ENCODE results near the gene EPOP. TPM values are rescaled to one million over a fixed set of nuclear protein-coding genes. Genes with fewer than 3 reads are reported as not detected.
"Not testable (repeated sequence)": the region's sequence is repeated elsewhere in the genome, so short reads cannot be mapped to it uniquely, and the experiment has no call there.

The EPOP gene
- polyA plus RNA-seq, 4 donors = 1.3 to 1.7 (median 1.5) TPM

DNA sequence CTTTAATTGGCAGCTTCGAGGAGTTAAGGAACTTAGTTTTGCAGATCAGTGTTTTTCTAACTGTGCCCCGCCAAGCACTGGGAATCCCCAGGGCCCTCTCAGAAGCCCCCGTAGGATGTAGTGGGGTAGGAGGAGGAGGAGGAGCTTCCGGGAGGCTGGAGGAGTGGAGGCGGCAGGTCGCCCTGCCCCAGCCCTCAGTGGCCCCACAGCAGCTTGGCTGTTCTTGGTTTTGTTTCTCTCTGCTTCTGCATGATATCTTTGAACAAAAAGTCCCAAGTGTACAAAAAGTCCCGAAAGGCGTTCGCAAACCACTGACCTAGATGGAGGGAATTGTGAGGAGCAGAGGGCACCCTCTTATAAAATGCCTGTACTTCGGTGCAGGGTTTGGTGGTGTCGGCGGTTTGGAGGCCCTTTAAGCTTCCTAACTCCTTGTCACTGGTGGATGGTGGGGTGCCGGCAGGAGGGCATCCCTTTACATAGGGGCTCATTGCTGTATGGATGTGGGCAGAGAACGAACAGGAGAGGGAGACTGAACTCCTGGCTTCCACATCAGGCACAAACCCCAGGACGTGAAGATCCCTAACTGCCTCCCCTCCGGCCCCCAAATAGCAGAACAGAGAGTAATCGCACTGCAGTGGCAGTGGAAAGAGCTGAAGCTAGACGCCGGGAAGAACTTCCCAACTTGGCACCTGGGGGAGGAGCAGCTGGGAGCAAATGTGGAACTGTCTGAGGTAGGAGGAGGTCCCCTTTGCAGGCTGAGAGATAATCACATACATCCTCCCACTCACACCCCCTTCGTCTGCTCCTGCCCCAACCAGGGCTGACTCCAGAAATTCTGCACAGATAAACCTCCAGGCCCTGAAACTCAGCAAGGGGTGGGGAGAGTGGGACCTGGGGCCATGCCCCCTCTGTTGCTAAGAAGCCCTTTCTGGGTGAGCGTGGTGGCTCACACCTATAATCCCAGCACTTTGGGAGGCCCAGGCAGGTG is 20.1 kb downstream of the EPOP start:
- no peak for DNase-seq (ENCODE audit: low read depth in 4 of 4, low spot score in 2 of 4)

DNA sequence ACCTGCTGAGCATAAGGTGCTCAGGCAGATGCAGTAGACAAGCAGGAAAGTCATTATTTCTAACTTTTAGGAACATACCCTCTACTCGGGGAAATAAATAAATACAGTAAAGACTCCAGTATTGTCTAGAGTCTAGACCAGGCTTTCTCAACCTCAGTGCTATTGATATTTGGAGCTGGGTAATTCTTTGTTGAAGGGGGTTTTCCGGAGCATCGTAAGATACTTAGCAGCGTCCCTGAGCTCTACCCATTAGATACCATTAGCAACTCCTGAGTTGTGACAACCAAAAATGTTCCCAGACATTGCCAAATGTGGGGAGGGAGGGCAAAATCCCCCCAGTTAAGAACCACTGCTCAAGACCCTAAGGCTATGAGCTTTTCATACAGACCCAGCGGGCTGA is 21.1 kb downstream of the EPOP start:
- no peak for DNase-seq (ENCODE audit: low read depth in 4 of 4, low spot score in 2 of 4)

DNA sequence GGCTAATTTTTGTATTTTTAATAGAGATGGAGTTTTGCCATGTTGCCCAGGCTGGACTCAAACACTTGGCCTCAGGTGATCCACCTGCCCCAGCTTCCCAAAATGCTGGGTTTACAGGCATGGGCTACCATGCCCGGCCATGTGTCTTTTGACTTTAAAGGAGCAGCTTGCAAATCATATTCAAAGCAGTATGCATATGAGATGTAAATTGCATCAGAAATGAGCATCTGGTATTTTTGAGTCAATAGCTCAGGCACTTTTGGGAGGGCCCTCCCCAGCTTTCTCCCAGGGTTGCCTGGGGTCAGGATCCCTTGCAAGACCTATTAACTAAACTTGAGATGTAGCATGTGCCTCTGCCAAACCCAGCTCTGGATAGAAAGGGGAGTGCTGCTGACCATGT is 21.5 kb downstream of the EPOP start:
- DNase-seq (ENCODE audit: low read depth in 4 of 4, low spot score in 2 of 4) = no peak

DNA sequence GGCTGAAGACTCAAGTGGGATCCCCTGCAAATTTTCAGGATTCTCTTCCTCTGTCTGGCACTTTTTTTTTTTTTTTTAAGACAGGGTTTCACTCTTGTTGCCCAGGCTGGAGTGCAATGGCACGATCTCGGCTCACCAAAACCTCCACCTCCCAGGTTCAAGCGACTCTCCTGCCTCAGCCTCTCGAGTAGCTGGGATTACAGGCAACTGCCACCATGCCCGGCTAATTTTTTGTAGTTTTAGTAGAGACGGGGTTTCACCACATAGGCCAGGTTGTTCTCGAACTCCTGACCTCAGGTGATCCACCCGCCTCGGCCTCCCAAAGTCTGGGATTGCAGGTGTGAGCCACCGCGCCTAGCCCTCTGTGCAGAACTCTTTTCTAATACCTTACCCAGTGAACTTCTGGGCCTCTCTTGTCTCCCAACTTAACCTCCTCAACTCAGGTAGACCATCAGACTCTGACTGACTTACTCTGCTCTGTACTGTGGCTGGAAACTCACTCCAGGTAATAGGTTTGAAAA is 24.0 kb downstream of the EPOP start:
- not testable (repeated sequence) for DNase-seq (ENCODE audit: low read depth in 4 of 4, low spot score in 2 of 4)

DNA sequence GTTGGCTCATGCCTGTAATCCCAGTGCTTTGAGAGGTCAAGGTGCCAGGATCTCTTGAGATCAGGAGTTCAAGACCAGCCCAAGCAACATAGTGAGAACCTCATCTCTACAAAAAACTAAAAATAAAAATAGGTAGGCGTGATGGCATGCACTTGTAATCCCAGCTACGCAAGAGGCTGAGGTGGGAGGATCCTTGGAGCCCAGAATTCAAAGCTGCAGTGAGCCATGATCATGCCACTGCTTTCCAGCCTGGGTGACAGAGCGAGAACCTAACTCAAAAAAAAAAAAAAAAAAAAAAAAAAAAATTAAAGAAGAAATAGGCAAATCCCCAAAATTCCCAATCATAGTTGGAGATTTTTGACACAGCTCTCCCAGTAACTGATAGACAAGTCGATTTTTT is 36.8 kb downstream of the EPOP start:
- no peak for DNase-seq (ENCODE audit: low read depth in 4 of 4, low spot score in 2 of 4)

DNA sequence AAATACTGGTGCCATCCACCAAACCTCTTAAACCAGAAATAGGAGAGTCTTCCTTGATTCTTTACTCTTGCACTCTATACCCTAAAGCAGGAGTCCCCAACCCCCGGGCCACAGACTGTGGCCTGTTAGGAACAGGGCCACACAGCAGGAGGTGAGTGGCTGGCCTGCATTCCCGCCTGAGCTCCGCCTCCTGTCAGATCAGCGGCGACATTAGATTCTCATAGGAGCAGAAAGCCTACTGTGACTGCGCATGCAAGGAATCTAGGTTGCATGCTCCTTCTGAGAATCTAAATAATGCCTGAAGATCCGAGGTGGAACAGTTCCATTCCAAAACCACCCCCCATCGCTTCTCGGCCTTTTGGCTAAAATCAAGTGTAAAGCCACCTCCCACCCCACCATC is 38.7 kb downstream of the EPOP start:
- DNase-seq (ENCODE audit: low read depth in 4 of 4, low spot score in 2 of 4) = no peak

DNA sequence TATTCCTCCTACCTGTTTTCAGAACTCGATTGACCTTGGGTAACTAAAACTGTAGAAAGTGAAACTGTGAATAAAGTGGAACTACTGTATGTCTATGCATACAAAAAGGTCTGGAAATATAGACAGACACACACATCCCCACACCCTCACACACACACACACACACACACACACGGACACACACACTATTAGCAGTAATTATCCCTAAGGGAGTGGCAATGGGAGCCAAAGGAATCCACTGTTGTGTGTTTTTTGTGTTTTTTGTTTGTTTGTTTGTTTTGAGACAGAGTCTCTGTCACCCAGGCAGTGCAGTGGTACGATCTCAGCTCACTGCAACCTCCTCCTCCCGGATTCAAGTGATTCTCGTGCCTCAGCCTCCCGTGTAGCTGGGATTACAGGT is 42.4 kb downstream of the EPOP start:
- no peak for DNase-seq (ENCODE audit: low read depth in 4 of 4, low spot score in 2 of 4)

DNA sequence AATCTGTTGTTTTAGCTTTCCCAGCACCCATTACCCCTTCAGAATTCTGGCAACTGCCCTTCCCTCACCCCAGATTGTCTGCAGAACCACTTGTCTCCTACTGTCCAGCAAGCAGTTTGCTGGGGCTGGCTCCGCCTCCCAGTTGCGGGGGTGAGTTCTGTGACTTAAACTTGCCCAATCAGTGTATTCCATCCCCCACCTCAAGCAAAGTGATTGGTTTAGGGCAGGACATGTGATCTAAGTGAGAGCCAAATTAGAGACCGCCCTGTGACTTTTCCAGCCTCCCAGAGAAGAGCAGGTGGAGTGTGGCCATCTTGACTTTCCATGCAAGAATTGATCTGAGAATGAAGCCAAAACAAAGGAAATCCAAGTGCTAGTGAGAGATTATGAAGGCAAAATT is 46.3 kb downstream of the EPOP start:
- DNase-seq (ENCODE audit: low read depth in 4 of 4, low spot score in 2 of 4) = no peak

DNA sequence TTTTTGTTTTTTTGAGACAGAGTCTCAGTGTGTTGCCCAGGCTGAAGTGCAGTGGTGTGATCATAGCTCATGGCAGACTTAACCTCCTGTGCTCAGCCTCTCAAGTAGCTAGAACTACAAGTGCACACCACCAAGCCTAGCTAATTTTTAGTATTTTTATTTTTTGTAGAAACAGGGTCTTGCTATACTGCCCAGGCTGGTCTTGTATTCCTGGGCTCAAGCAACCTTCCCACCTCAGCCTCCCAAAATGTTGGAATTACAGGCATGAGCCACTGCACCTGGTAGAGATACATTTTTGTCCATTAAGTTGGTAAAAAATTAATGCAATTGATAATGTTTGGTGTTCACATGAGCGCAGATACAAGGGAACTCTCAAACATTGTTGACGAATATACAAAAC is 46.8 kb downstream of the EPOP start:
- no peak for DNase-seq (ENCODE audit: low read depth in 4 of 4, low spot score in 2 of 4)

DNA sequence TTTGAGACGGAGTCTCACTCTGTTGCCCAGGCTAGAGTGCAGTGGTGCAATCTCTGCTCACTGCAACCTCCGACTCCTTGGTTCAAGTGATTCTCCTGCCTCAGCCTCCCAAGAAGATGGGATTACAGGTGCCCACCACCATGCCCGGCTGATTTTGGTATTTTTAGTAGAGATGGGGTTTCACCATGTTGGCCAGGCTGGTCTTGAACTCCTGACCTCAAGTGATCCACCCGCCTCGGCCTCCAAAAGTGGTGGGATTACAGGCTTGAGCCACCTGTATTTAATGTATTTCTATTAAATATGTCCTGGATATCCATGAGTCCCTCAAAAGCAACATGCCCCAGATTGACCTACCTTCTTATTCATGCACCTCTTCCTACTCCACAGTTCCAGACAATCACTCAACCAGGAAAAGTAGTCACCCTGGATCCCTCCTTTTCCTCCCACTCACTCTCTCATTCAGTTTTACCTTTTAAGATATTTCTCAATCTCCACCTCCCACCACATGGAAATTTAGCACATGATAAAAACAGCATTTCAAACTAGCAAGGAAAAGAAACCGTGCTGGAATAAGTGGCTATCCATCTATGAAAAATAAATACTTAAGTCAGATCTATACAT is 48.0 kb downstream of the EPOP start:
- not testable (repeated sequence) for DNase-seq (ENCODE audit: low read depth in 4 of 4, low spot score in 2 of 4)

DNA sequence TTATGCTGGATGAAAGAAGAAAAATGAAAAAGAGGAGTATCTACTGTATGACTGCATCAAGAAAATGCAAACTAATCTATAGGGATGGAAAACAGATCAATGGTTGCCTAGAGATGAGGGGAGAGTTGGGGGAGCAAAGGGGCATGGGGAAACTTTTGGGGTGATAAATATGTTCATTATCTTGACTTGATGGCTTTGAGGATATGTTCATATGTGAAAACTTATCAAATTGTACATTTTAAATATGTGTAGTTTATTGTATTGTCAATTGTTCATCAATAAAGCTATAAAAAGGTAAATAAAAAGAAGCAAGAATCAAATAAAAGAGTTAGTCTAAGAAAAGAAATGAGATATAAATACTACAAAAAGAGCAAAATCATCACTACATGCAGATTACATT is 49.3 kb downstream of the EPOP start:
- DNase-seq (ENCODE audit: low read depth in 4 of 4, low spot score in 2 of 4) = no peak

DNA sequence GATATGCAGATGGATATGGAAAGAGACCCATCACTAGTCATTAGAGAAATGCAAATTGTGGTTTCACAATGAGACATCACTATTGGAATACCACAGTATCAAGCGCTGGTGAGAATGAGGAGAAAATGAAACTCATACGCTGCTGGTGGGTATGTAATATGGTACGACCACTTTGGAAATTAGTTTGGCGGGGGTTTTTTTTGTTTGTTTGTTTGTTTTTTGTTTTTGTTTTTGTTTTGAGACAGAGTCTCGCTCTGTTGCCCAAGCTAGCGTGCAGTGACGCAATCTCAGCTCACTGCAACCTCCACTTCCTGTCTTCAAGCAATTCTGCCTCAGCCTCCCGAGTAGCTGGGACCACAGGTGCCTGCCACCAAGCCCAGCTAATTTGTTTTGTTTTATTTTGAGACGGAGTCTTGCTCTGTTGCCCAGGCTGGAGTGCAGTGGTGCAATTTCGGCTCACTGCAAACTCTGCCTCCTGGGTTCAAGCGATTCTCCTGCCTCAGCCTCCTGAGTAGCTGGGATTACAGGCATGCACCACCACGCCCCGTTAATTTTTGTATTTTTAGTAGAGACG is 49.9 kb downstream of the EPOP start:
- DNase-seq (ENCODE audit: low read depth in 4 of 4, low spot score in 2 of 4) = not testable (repeated sequence)

Other genes starting within 250 kb of the EPOP start
- gene ARHGAP23, start 246.5 kb downstream of the EPOP start, polyA plus RNA-seq (ENCODE audit: insufficient read length in 4 of 4) = 10 to 100 TPM; 54.4 to 70.4 (median 63.1) TPM
- 1 to 10 TPM; 2.5 to 7.6 (median 4.7) TPM for gene SRCIN1, start 69.0 kb downstream of the EPOP start, polyA plus RNA-seq (ENCODE audit: insufficient read length in 4 of 4)
- 100 to 1,000 TPM in 2 of 4 donors, 10 to 100 TPM in 2; 57.8 to 152 (median 104) TPM for gene MLLT6, start 30.3 kb upstream of the EPOP start, polyA plus RNA-seq (ENCODE audit: insufficient read length in 4 of 4)
- 10 to 100 TPM; 10.3 to 17.2 (median 13.3) TPM for gene CISD3, start 55.4 kb upstream of the EPOP start, polyA plus RNA-seq (ENCODE audit: insufficient read length in 4 of 4)
- gene PCGF2, start 73.4 kb upstream of the EPOP start, polyA plus RNA-seq (ENCODE audit: insufficient read length in 4 of 4) = 100 to 1,000 TPM in 1 of 4 donors, 10 to 100 TPM in 3; 59.6 to 102 (median 86.8) TPM
- 100 to 1,000 TPM; 104 to 137 (median 125) TPM for gene PSMB3, start 77.8 kb upstream of the EPOP start, polyA plus RNA-seq (ENCODE audit: insufficient read length in 4 of 4)
- 10 to 100 TPM; 72.3 to 87.0 (median 76.9) TPM for gene PIP4K2B, start 124.6 kb upstream of the EPOP start, polyA plus RNA-seq (ENCODE audit: insufficient read length in 4 of 4)
- gene CWC25, start 150.4 kb upstream of the EPOP start, polyA plus RNA-seq (ENCODE audit: insufficient read length in 4 of 4) = 10 to 100 TPM; 21.8 to 31.1 (median 29.1) TPM
- 1,000 to 10,000 TPM; 2,198 to 3,027 (median 2,568) TPM for gene RPL23, start 178.8 kb upstream of the EPOP start, polyA plus RNA-seq (ENCODE audit: insufficient read length in 4 of 4)
- gene LASP1, start 195.1 kb upstream of the EPOP start, polyA plus RNA-seq (ENCODE audit: insufficient read length in 4 of 4) = 100 to 1,000 TPM; 140 to 161 (median 151) TPM